Mucosa of descending colon (tissue), 3 donors: ENCODE data around the gene PDCD1. TPM values are rescaled to one million over a fixed set of nuclear protein-coding genes. Genes with fewer than 3 reads are reported as not detected.
"Not testable (repeated sequence)": the region's sequence is repeated elsewhere in the genome, so short reads cannot be mapped to it uniquely, and the experiment has no call there.

Source experiments
- ATAC-seq: fragments of 200-7000 bp; cut with Tn5 transposase; one replicate; pipeline ENCODE4 v1.9.1; 2020; ENCODE audit warnings: mild to moderate bottlenecking, moderate library complexity
- DNase-seq, 3 donors: peaks; one replicate each; pipeline ENCODE4 v3.0.0-alpha.2; 2020
- H3K36me3 ChIP-seq: fragments of 200-600 bp; one replicate; pipeline ENCODE4 v1.8.0; 2021; ENCODE audit warnings: low read depth, mild to moderate bottlenecking
- H3K4me1 ChIP-seq: fragments of 200-600 bp; one replicate; pipeline ENCODE4 v1.8.0; 2021; ENCODE audit warnings: low read depth, mild to moderate bottlenecking
- H3K4me3 ChIP-seq: fragments of 200-600 bp; one replicate; pipeline ENCODE4 v1.8.0; 2021; ENCODE audit warnings: mild to moderate bottlenecking
- H3K9me3 ChIP-seq: fragments of 200-600 bp; one replicate; pipeline ENCODE4 v1.8.0; 2021; ENCODE audit warnings: mild to moderate bottlenecking
- intact Hi-C, 2 donors: fragments of 100-400 bp; cut with DNase I in 1 of 2; cut with micrococcal nuclease in 1 of 2; formaldehyde crosslinking; loops; one replicate each; pipeline versions ENCODE4 v1.11.0 to v1.11.1; 2022; cut with DNase I, micrococcal nuclease
- total RNA-seq, 3 donors: library from RNA; stranded (reverse); fragmentation: NEBNext Ultra II Directional in 2 of 3; extraction: Animal tissue kit (Norgen Biotek cat#: 25700) in 2 of 3; gene quantifications; one replicate each; pipeline versions ENCODE4 v1.2.1 to v1.2.4, GENCODE V29; 2021 to 2023
- TF ChIP-seq, protein P1 (sequence below): fragments of 200-600 bp; IDR thresholded peaks from one replicate; pipeline ENCODE4 v1.8.0; 2022; ENCODE audit warnings: antibody characterized with exemption, mild to moderate bottlenecking
- donor health status: DM: no; HTN: no; CAD: no; lungs with moderate emphysema.
- donor health status: DM: no; HTN: no; CAD: no.
- donor health status: DM: no; HTN: yes; CAD: no.

The PDCD1 gene
- total RNA-seq, 3 donors from 2014 or later, result 0.13 to 0.70 TPM; not detected in 1

DNA sequence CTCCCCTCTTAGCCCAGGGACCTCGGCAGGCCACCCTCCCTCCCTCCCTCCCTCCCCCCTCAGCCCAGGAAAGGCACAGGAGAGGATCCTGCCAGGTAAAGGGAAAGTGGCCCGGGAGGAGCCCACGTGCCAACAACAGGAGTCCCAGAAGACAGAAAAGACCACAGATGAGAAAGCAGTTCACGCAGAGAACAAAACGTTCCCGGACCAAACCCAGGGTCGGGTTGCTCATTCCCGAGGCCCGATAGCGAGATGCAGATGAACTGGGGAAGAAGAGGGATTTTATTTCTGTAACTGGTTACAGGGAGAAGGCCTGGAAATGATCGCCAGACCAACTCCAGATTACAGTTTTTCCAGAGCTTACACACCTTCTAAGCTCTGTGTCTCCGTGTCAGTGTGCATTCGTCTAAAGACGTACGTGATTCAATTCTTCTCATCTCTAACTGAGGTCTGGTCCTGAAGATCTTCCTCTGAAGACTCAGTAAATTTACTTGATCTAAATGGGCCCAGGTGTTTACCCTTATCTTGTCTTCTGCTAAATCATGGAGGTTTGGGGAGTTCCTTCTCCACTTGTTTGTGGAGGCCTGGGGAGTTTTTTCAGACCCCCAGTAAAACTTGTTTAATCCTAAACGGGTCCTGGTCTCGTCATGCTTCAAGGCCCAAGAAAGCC is 50.5 kb downstream of the PDCD1 start:
- TF ChIP-seq, protein P1, sequence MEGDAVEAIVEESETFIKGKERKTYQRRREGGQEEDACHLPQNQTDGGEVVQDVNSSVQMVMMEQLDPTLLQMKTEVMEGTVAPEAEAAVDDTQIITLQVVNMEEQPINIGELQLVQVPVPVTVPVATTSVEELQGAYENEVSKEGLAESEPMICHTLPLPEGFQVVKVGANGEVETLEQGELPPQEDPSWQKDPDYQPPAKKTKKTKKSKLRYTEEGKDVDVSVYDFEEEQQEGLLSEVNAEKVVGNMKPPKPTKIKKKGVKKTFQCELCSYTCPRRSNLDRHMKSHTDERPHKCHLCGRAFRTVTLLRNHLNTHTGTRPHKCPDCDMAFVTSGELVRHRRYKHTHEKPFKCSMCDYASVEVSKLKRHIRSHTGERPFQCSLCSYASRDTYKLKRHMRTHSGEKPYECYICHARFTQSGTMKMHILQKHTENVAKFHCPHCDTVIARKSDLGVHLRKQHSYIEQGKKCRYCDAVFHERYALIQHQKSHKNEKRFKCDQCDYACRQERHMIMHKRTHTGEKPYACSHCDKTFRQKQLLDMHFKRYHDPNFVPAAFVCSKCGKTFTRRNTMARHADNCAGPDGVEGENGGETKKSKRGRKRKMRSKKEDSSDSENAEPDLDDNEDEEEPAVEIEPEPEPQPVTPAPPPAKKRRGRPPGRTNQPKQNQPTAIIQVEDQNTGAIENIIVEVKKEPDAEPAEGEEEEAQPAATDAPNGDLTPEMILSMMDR, result no peak
- Histone ChIP-seq H3K4me1 (peaks cover 26% of the 10 kb centered on the region), H3K9me3 (no peaks in the 10 kb centered on the region), H3K36me3 (no peaks in the 10 kb centered on the region), H3K4me3 (no peak overlapping the region)
- DNase-seq (peak in 2 of 3 donors; percentile 8 to 28), ATAC-seq (peak; percentile 8)
- intact Hi-C loops, result no loop called here

DNA sequence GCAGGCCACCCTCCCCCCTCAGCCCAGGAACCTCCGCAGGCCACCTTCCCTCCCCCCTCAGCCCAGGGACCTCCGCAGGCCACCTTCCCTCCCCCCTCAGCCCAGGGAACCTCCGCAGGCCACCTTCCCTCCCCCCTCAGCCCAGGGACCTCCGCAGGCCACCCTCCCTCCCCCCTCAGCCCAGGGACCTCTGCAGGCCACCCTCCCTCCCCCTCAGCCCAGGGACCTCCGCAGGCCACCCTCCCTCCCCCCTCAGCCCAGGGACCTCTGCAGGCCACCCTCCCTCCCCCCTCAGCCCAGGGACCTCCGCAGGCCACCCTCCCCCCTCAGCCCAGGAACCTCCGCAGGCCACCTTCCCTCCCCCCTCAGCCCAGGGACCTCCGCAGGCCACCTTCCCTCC is 52.5 kb downstream of the PDCD1 start:
- intact Hi-C loops, H3K4me3 ChIP-seq, DNase-seq, H3K9me3 ChIP-seq, H3K36me3 ChIP-seq, ATAC-seq: not testable (repeated sequence)
- peaks cover 26% of the 10 kb centered on the region for H3K4me1 ChIP-seq

DNA sequence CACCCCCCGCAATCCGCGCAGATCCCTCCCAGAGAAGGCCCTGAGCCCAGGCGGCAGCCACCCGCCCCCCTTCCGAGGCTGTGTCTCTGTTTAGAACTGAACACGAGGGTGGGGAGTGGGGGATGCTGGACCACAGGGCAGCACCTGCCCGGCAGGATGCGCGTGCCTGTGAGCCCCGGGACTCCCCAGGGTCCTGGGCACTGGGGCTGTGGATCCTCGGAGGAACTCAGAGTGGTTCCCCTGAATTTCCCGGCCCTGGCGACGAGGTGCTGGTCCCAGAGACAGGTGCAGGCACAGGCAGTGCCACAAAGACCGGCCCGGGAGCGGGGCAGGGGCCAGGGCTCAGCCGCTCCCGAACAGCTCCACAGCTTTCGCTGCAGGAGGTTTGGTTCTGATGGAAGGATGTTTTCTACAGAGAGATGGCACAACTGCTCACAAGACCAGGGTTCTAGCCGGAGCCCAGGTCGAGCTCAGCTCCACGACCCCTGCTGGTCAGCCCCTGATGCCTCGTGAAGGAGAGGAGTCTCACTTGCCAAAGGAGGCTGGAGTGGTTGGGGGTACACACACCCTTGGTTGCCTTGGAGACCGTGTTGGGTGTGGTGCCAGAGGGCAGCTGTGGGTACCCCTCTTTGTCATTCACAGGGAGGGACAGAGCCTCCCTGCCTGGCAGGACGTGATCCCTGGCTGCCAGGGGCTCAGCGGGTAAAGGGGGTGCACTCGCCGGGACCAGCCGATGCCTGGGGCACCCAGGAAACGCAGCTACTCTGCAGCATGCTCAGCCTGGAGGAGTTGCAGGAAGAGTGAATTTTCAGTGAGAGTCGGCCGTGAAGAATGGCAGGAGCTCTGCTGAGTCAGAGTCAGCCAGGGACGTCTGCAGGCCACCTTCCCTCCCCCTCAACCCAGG is 54.1 kb downstream of the PDCD1 start:
- Histone ChIP-seq H3K9me3 (no peaks in the 10 kb centered on the region), H3K36me3 (no peaks in the 10 kb centered on the region), H3K4me1 (peaks cover 26% of the 10 kb centered on the region), H3K4me3 (no peak overlapping the region)
- DNase-seq (peak; percentile 7 to 56 (median 41)), ATAC-seq (no peak)
- TF ChIP-seq, protein P1, result no peak
- intact Hi-C loops, result no loop called here

DNA sequence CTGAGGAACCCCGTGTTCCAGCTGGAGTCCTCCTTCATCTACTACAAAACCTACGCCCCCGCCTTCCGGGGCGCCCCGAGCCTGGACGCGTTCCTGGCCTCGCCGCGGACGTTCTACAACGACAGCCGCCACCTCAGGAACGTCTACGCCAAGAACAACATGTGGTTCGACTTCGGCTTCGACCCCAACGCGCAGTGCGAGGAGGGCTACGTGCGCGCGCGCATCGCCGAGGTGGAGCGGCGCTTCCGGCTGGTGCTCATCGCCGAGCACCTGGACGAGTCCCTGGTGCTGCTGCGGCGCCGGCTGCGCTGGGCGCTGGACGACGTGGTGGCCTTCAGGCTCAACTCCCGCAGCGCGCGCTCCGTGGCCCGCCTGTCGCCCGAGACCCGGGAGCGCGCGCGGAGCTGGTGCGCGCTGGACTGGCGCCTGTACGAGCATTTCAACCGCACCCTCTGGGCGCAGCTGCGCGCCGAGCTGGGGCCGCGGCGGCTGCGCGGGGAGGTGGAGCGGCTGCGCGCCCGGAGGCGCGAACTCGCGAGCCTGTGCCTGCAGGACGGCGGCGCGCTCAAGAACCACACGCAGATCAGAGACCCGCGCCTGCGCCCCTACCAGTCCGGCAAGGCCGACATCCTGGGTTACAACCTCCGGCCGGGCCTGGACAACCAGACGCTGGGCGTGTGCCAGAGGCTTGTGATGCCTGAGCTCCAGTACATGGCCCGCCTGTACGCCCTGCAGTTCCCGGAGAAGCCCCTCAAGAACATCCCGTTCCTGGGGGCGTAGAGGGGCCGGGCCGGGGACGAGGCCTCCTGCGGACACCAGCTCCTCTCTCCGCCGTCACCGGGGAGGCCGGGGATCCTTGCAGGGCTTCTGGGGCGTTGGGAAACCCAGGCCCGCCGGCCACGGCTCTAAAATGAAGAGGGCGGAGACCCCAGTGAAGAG is 55.0 kb downstream of the PDCD1 start:
- H3K4me1 ChIP-seq, result peaks cover 21% of the 10 kb centered on the region
- no peak overlapping the region for H3K4me3 ChIP-seq
- TF ChIP-seq, protein P1, result no peak
- no peaks in the 10 kb centered on the region for H3K9me3 ChIP-seq
- H3K36me3 ChIP-seq, result no peaks in the 10 kb centered on the region
- ATAC-seq (peak; percentile 30), DNase-seq (peak; percentile 12 to 63 (median 55))
- intact Hi-C loops, result no loop called here

DNA sequence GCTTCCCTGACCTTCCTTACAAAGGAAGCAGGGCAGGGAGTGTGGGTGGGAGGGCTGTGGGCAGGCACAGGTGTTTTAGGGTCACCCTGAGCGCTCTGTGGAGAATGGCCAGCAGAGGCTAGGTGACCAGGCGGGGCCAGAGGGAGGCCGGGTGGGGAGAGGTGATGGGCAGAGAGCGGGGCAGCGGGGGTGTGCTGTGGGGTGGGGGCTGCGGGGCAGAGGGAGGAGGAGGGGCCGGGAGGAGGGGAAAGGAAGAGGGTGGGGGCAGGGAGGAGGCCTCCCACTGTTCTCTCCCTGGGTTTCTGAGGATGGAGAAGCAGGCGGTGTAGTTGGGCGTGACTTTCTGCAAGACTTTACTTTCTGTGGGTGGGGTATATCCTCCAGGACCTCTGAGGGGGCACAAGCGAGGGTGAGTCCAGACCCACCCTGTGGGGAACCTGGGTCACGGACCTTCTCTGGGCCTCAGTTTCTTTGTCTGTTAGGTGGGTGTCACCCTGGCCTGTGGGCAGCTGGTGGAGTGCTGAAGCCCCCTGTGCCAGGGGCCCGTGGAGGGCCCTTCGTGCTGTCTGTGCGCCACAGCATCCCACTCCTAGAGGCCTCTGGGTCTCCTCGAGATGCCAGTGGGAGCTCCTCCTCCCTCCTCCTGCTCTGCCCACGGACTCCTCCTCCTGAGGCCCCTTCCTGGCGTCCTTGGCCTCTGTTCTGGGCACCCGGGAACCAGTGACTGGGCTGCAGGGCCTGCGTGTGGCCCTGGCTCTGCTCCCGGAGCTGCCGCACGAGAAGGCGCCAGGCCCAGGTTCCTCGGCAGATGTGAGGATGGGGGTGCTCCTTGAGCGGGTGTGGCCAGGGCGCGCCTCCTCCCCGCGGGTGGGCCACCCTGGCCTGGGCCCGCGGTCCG is 56.0 kb downstream of the PDCD1 start:
- intact Hi-C loops, result no loop called here
- H3K4me3 ChIP-seq, result no peak overlapping the region
- H3K9me3 ChIP-seq, result no peaks in the 10 kb centered on the region
- H3K4me1 ChIP-seq, result peaks cover 23% of the 10 kb centered on the region
- TF ChIP-seq, protein P1, result no peak
- ATAC-seq, result no peak
- peak in 2 of 3 donors; percentile 37 to 48 for DNase-seq
- no peaks in the 10 kb centered on the region for H3K36me3 ChIP-seq
